Activated CD4-positive, alpha-beta T cell treated with anti-CD3 and anti-CD28 coated beads for 4 hours (primary cell): ENCODE measurements around the gene SVEP1.

Experiments used
- DNase-seq, 2 donors: peaks; one replicate each; pipeline ENCODE4 v3.0.0-alpha.2; 2020

Gene SVEP1

GRCh38 chr9:110517483-110517882, 62.1 kb downstream of the SVEP1 start:
- no peak for DNase-seq

GRCh38 chr9:110514897-110515296, 64.6 kb downstream of the SVEP1 start:
- no peak for DNase-seq

GRCh38 chr9:110512817-110513216, 66.7 kb downstream of the SVEP1 start:
- DNase-seq: no peak

- DNase-seq: no peak
Observed at GRCh38 chr9:110509792-110510191, 69.7 kb downstream of the SVEP1 start.

- no peak for DNase-seq
Observed at GRCh38 chr9:110502842-110503241, 76.7 kb downstream of the SVEP1 start.

GRCh38 chr9:110499608-110500007, 79.9 kb downstream of the SVEP1 start:
- DNase-seq: no peak

GRCh38 chr9:110487196-110487595, 92.3 kb downstream of the SVEP1 start:
- no peak for DNase-seq

GRCh38 chr9:110486218-110486617, 93.3 kb downstream of the SVEP1 start:
- no peak for DNase-seq

GRCh38 chr9:110479481-110479880, 100.1 kb downstream of the SVEP1 start:
- no peak for DNase-seq

- no peak for DNase-seq
Observed at GRCh38 chr9:110476251-110476650, 103.3 kb downstream of the SVEP1 start.

- no peak for DNase-seq
Observed at GRCh38 chr9:110472111-110472510, 107.4 kb downstream of the SVEP1 start.

GRCh38 chr9:110468950-110469349, 110.6 kb downstream of the SVEP1 start:
- no peak for DNase-seq

GRCh38 chr9:110465190-110465589, 114.4 kb downstream of the SVEP1 start:
- no peak for DNase-seq

GRCh38 chr9:110464321-110464720, 115.2 kb downstream of the SVEP1 start:
- no peak for DNase-seq

GRCh38 chr9:110463499-110463898, 116.0 kb downstream of the SVEP1 start:
- DNase-seq: no peak

GRCh38 chr9:110457245-110457644, 122.3 kb downstream of the SVEP1 start:
- no peak for DNase-seq

GRCh38 chr9:110456681-110457080, 122.9 kb downstream of the SVEP1 start:
- no peak for DNase-seq

GRCh38 chr9:110455860-110456259, 123.7 kb downstream of the SVEP1 start:
- DNase-seq: no peak

GRCh38 chr9:110452227-110452801, 127.2 kb downstream of the SVEP1 start:
- no peak for DNase-seq

GRCh38 chr9:110451726-110452125, 127.8 kb downstream of the SVEP1 start:
- no peak for DNase-seq

GRCh38 chr9:110447476-110447875, 132.1 kb downstream of the SVEP1 start:
- DNase-seq: no peak

GRCh38 chr9:110446171-110446570, 133.4 kb downstream of the SVEP1 start:
- no peak for DNase-seq

- no peak for DNase-seq
Observed at GRCh38 chr9:110444911-110445310, 134.6 kb downstream of the SVEP1 start.

- no peak for DNase-seq
Observed at GRCh38 chr9:110443866-110444220, 135.7 kb downstream of the SVEP1 start.

- no peak for DNase-seq
Observed at GRCh38 chr9:110443146-110443865, 136.2 kb downstream of the SVEP1 start.
